GM19035 (cell line): ENCODE measurements around the gene PSAPL1.

Experiments used
- ATAC-seq: cut with Tn5 transposase; IDR thresholded peaks from one replicate; pipeline ENCODE4 v1.9.1; 2021; ENCODE audit not compliant: unreplicated experiment

The PSAPL1 gene

GRCh38 chr4:7431696-7432530, 2.8 kb downstream of the PSAPL1 start:
- ATAC-seq: no peak

GRCh38 chr4:7430965-7431695, 3.6 kb downstream of the PSAPL1 start:
- ATAC-seq: no peak

- ATAC-seq: no peak
These were observed 4.3 kb downstream of the PSAPL1 start for GRCh38 chr4:7430368-7430964.

GRCh38 chr4:7429601-7430078, 5.1 kb downstream of the PSAPL1 start:
- ATAC-seq: no peak

GRCh38 chr4:7429069-7429416, 5.7 kb downstream of the PSAPL1 start:
- no peak for ATAC-seq

GRCh38 chr4:7428261-7429068, 6.3 kb downstream of the PSAPL1 start:
- no peak for ATAC-seq

GRCh38 chr4:7427831-7428260, 6.9 kb downstream of the PSAPL1 start:
- no peak for ATAC-seq

- ATAC-seq: no peak
These were observed 7.4 kb downstream of the PSAPL1 start for GRCh38 chr4:7427361-7427760.

GRCh38 chr4:7426525-7427171, 8.1 kb downstream of the PSAPL1 start:
- ATAC-seq: no peak

GRCh38 chr4:7425591-7426468, 8.9 kb downstream of the PSAPL1 start:
- ATAC-seq: no peak

GRCh38 chr4:7425124-7425523, 9.6 kb downstream of the PSAPL1 start:
- ATAC-seq: no peak

GRCh38 chr4:7424553-7425111, 10.1 kb downstream of the PSAPL1 start:
- ATAC-seq: no peak

- ATAC-seq: no peak
These were observed 10.8 kb downstream of the PSAPL1 start for GRCh38 chr4:7423801-7424552.

GRCh38 chr4:7423391-7423790, 11.3 kb downstream of the PSAPL1 start:
- no peak for ATAC-seq

GRCh38 chr4:7422898-7423180, 11.9 kb downstream of the PSAPL1 start:
- ATAC-seq: no peak

GRCh38 chr4:7422151-7422897, 12.4 kb downstream of the PSAPL1 start:
- ATAC-seq: no peak

GRCh38 chr4:7421356-7422150, 13.2 kb downstream of the PSAPL1 start:
- ATAC-seq: no peak
